Embryonic facial prominence (tissue), 1 donor: ENCODE results near the gene PTCD1.
"Not testable (repeated sequence)": the region's sequence is repeated elsewhere in the genome, so short reads cannot be mapped to it uniquely, and the experiment has no call there.

Source experiments
- DNase-seq: peaks from one replicate; pipeline ENCODE4 v3.0.0-alpha.2; 2016; ENCODE audit errors: extremely low spot score

Gene PTCD1

GRCh38 chr7:99389772-99390171 lies 48.8 kb downstream of the PTCD1 start:
- DNase-seq = no peak

GRCh38 chr7:99387912-99388311 lies 50.7 kb downstream of the PTCD1 start:
- DNase-seq = no peak

GRCh38 chr7:99387239-99387635 lies 51.4 kb downstream of the PTCD1 start:
- DNase-seq = not testable (repeated sequence)

GRCh38 chr7:99386584-99387238 lies 51.9 kb downstream of the PTCD1 start:
- no peak for DNase-seq

- no peak for DNase-seq
These were observed 53.0 kb downstream of the PTCD1 start for GRCh38 chr7:99385564-99385963.

GRCh38 chr7:99384523-99384922 lies 54.1 kb downstream of the PTCD1 start:
- no peak for DNase-seq

- DNase-seq = no peak
These were observed 54.7 kb downstream of the PTCD1 start for GRCh38 chr7:99383791-99384370.

- DNase-seq = no peak
These were observed 55.4 kb downstream of the PTCD1 start for GRCh38 chr7:99383203-99383602.

GRCh38 chr7:99381664-99382075 lies 56.9 kb downstream of the PTCD1 start:
- DNase-seq = no peak

GRCh38 chr7:99380823-99381663 lies 57.6 kb downstream of the PTCD1 start:
- DNase-seq = no peak

- DNase-seq = no peak
These were observed 58.4 kb downstream of the PTCD1 start for GRCh38 chr7:99380032-99380822.

- DNase-seq = not testable (repeated sequence)
These were observed 58.9 kb downstream of the PTCD1 start for GRCh38 chr7:99379693-99380031.

GRCh38 chr7:99379043-99379577 lies 59.5 kb downstream of the PTCD1 start:
- peak; percentile 6 for DNase-seq

GRCh38 chr7:99375070-99375807 lies 63.4 kb downstream of the PTCD1 start:
- no peak for DNase-seq

GRCh38 chr7:99374111-99375064 lies 64.2 kb downstream of the PTCD1 start, which contains the start of gene ARPC1B:
Gene ARPC1B (plus strand): TSS chr7:99374730. CDS start chr7:99385715, 10,985 bp downstream.
- no peak for DNase-seq

GRCh38 chr7:99373091-99374066 lies 65.2 kb downstream of the PTCD1 start:
- no peak for DNase-seq

- DNase-seq = no peak
These were observed 66.1 kb downstream of the PTCD1 start for GRCh38 chr7:99372275-99373090.
